A549 treated with CpdA at 1 μM for 4 hours (cell line): Measurements from ENCODE around the gene MROH9. TPM values are rescaled to one million over a fixed set of nuclear protein-coding genes. Genes with fewer than 3 reads are reported as not detected.

Experiments used
- total RNA-seq: library from RNA; stranded (reverse); fragments of 200-300 nt; extraction: Qiagen RNA extraction; gene quantifications from 5 replicates; pipeline ENCODE4 v1.2.3, GENCODE V29; 2022; ENCODE audit warnings: low read depth

Gene MROH9
- not detected in 5 replicates for total RNA-seq

GRCh38 chr1:170935231-170935630 lies at the start of gene MROH9:
MROH9 (plus strand) TSS chr1:170935534; CDS start chr1:170945557, 10,023 bp downstream.

GRCh38 chr1:171090604-171091003 lies 155.3 kb downstream of the MROH9 start, which contains the start of gene FMO3:
FMO3 (plus strand) TSS chr1:171090905; CDS start chr1:171092659, 1,754 bp downstream.

Other genes with a start within 250 kb of the MROH9 start
- gene FMO3, start 155.4 kb downstream of the MROH9 start, total RNA-seq, result not detected in 5 replicates
- gene FMO2, start 249.8 kb downstream of the MROH9 start, total RNA-seq, result not detected in 5 replicates